Caco-2 (cell line): Measurements from ENCODE around the gene CRISPLD2. TPM values are rescaled to one million over a fixed set of nuclear protein-coding genes. Genes with fewer than 3 reads are reported as not detected.
"Not testable (repeated sequence)": the region's sequence is repeated elsewhere in the genome, so short reads cannot be mapped to it uniquely, and the experiment has no call there.

Source experiments
- BruUV-seq: library from RNA; stranded (reverse); fragments of 400-500 nt; replicated peaks from 2 replicates; lab custom pipeline; 2021; lab: Mats Ljungman, UMichigan
- CTCF ChIA-PET: fragments of 300-600 bp; sonication (Branson Sonifier 250); formaldehyde crosslinking; loops from one replicate; lab custom pipeline; 2022; ENCODE audit warnings: antibody characterized with exemption; lab: Charles Lee
- POLR2A ChIA-PET: fragments of 300-600 bp; sonication (Branson Sonifier 250); formaldehyde crosslinking; loops from one replicate; lab custom pipeline; 2022; ENCODE audit warnings: antibody characterized with exemption; lab: Charles Lee
- DNase-seq, 2 experiments: peaks; one replicate each; pipeline versions ENCODE4 v3.0.0 to v3.0.0-alpha.2; 2020 to 2022
- H3K27me3 ChIP-seq: replicated peaks from 2 replicates; pipeline ENCODE4 v1.6.0; 2011; ENCODE audit warnings: low read length; ENCODE audit not compliant: control insufficient read depth, insufficient read depth
- H3K36me3 ChIP-seq: 2 replicates; pipeline ENCODE4 v1.5.1; 2011; ENCODE audit warnings: low read length; ENCODE audit not compliant: control insufficient read depth, insufficient read depth
- H3K4me1 ChIP-seq: fragments of 250-450 bp; sonication (Bioruptor Pico); 2 replicates; pipeline ENCODE4 v1.5.1; 2020; ENCODE audit warnings: mild to moderate bottlenecking
- H3K4me3 ChIP-seq: 2 replicates; pipeline ENCODE4 v1.5.1; 2011; ENCODE audit warnings: low read depth, mild to moderate bottlenecking, control low read depth, low read length
- H3K9me3 ChIP-seq: fragments of 250-450 bp; sonication (Bioruptor Pico); 2 replicates; pipeline ENCODE4 v1.5.1; 2020; ENCODE audit warnings: mild to moderate bottlenecking, moderate library complexity
- H3K27ac Mint-ChIP-seq: one replicate; pipeline ENCODE4 v1.8.0; 2022; ENCODE audit warnings: mixed read lengths; ENCODE audit not compliant: unreplicated experiment
- H3K27me3 Mint-ChIP-seq: one replicate; pipeline ENCODE4 v1.8.0; 2022; ENCODE audit warnings: mixed read lengths; ENCODE audit not compliant: insufficient read depth, unreplicated experiment
- H3K36me3 Mint-ChIP-seq: one replicate; pipeline ENCODE4 v1.8.0; 2022; ENCODE audit warnings: mild to moderate bottlenecking, mixed read lengths; ENCODE audit not compliant: insufficient read depth, unreplicated experiment
- H3K4me1 Mint-ChIP-seq: one replicate; pipeline ENCODE4 v1.8.0; 2022; ENCODE audit warnings: low read depth, mixed read lengths; ENCODE audit not compliant: unreplicated experiment
- H3K4me3 Mint-ChIP-seq: one replicate; pipeline ENCODE4 v1.8.0; 2022; ENCODE audit warnings: mild to moderate bottlenecking, moderate library complexity, mixed read lengths; ENCODE audit not compliant: unreplicated experiment
- H3K9me3 Mint-ChIP-seq: one replicate; pipeline ENCODE4 v1.8.0; 2022; ENCODE audit warnings: mixed read lengths; ENCODE audit not compliant: unreplicated experiment
- intact Hi-C: fragments of 100-400 bp; cut with micrococcal nuclease; formaldehyde crosslinking; loops from one replicate; pipeline ENCODE4 v1.10.0; 2022; ENCODE audit not compliant: unreplicated experiment
- total RNA-seq: library from RNA; stranded (reverse); gene quantifications from 2 replicates; pipeline ENCODE4 v1.2.3, GENCODE V29; 2022
- TF ChIP-seq, protein P1 (sequence below), 2 experiments: fragments of 200-600 bp in 1 of 2; IDR thresholded peaks; 1 replicate in 1 of 2; 2 replicates in 1 of 2; pipeline versions ENCODE4 v1.5.1 to v1.8.0; 2011 to 2022; ENCODE audit warnings: antibody characterized with exemption in 1 of 2, control low read depth in 1 of 2, inconsistent platforms in 1 of 2, low read depth in 1 of 2, low read length in 1 of 2, mild to moderate bottlenecking in 1 of 2, moderate library complexity in 1 of 2; ENCODE audit not compliant: insufficient read depth in 1 of 2, severe bottlenecking in 1 of 2, unreplicated experiment in 1 of 2

Gene CRISPLD2
- total RNA-seq, 1 experiment from 2014 or later = 4.0 TPM

DNA sequence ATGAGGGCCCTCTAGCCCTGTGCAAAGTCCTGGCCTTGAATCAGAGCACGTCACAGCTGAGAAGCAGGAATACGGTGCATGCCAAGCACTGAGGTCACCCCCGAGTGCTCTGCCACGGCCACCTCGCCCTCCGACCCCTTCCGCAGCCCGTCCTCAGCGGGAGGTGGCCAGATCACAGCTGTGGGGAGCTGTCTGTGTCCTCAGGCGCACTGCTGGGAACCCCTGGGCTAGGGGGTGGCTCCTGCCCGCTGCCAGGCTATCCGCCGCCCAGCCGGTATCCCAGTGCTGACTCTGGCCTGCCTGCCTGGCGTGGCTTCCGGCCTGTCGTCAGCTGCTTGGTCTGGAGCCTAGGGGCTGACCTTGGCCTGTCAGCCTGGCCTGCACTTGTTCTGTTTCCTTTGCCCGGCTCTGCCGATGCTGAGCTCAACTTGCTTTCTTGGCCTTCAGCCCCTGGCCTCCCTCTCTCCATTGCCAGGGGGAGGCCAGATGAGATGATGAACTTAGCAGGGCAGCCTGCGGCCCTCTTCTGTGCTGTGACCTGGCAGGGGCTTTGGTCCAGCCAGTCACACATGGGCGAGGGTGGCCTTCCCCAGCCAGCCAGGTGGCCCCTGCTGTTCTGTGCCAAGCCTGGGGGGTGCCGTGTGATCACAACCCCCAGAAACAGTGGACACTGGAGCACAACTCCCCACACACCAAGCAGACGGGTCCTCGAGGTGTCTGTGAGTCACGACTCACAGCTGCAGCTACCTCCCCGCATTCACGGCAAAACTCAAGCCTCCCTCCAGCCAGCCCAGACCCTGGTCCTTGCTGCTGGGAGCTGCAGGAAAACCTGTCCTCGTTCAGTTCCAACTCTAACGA is 114.2 kb downstream of the CRISPLD2 start:
- H3K27ac Mint-ChIP-seq = no peak overlapping the region
- Histone ChIP-seq H3K4me3 (no peak overlapping the region), H3K36me3 (no peaks in the 10 kb centered on the region), H3K9me3 (no peaks in the 10 kb centered on the region; the same call in 1 of the 2 replicates), H3K4me1 (no peaks in the 10 kb centered on the region), H3K27me3 (no peaks in the 10 kb centered on the region)
- BruUV-seq = no TSS peak
- H3K36me3 Mint-ChIP-seq = no peaks in the 10 kb centered on the region
- no peaks in the 10 kb centered on the region for H3K9me3 Mint-ChIP-seq
- H3K4me3 Mint-ChIP-seq = no peak overlapping the region
- H3K4me1 Mint-ChIP-seq = no peaks in the 10 kb centered on the region
- intact Hi-C loops = no loop called here
- TF ChIP-seq, protein P1, sequence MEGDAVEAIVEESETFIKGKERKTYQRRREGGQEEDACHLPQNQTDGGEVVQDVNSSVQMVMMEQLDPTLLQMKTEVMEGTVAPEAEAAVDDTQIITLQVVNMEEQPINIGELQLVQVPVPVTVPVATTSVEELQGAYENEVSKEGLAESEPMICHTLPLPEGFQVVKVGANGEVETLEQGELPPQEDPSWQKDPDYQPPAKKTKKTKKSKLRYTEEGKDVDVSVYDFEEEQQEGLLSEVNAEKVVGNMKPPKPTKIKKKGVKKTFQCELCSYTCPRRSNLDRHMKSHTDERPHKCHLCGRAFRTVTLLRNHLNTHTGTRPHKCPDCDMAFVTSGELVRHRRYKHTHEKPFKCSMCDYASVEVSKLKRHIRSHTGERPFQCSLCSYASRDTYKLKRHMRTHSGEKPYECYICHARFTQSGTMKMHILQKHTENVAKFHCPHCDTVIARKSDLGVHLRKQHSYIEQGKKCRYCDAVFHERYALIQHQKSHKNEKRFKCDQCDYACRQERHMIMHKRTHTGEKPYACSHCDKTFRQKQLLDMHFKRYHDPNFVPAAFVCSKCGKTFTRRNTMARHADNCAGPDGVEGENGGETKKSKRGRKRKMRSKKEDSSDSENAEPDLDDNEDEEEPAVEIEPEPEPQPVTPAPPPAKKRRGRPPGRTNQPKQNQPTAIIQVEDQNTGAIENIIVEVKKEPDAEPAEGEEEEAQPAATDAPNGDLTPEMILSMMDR (IDR thresholded peaks at IDR 0.05; ENCODE audit: insufficient read depth in 1 of 2, low read depth in 1 of 2, low read length in 1 of 2, severe bottlenecking in 1 of 2, unreplicated experiment in 1 of 2) = no peak
- POLR2A ChIA-PET = no interaction called here
- no peaks in the 10 kb centered on the region for H3K27me3 Mint-ChIP-seq
- CTCF ChIA-PET = interaction anchor here (0.6 kb wide), 1 partner anchor 623 kb away, joined by 6 read pairs; no protein-coding TSS in a partner anchor
- DNase-seq = no peak

DNA sequence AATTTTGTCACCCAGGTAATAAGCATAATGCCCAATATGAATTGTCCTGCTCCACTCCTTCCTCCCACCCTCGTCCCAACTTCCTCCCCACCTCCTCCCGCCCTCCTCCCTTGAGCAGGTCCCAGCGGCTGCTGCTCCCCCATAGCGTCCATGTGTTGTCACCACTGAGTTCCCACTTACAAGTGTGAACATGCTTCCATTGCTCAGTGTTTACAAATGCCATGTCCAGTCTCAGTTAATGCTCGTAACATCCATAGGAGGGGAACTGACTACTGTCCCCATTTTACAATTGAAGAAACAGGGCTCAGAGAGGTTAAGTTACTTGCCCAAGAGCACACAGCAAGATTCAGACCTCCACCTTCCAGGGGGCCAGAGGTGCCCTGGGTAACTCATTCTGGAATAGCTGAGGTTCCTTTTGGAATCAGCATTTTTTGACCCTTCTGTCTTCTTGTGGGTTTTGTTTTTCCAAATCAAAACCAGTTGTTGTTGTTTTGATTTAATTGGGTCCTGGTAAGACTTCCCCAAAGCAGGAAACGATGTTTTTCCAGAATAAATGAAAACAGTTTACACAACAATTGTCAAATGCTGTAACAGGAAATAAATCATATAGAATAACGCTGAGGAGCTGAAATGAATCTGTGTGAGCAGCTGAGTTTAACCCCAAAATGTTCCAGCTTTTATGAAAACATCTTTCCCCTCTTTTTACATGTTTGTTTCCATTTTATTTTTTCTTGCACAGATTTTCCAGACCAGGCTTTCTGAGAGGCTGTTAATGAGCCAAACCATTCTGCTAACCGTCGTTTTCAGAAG is 117.6 kb downstream of the CRISPLD2 start:
- H3K27ac Mint-ChIP-seq = no peak overlapping the region
- no TSS peak for BruUV-seq
- no peak overlapping the region for H3K4me3 Mint-ChIP-seq
- POLR2A ChIA-PET = no interaction called here
- no peaks in the 10 kb centered on the region for H3K36me3 ChIP-seq
- TF ChIP-seq, protein P1 (IDR thresholded peaks at IDR 0.05; ENCODE audit: insufficient read depth in 1 of 2, low read depth in 1 of 2, low read length in 1 of 2, severe bottlenecking in 1 of 2, unreplicated experiment in 1 of 2) = no peak
- no peaks in the 10 kb centered on the region for H3K27me3 Mint-ChIP-seq
- DNase-seq = no peak
- H3K27me3 ChIP-seq = no peaks in the 10 kb centered on the region
- H3K4me1 ChIP-seq = no peaks in the 10 kb centered on the region
- H3K9me3 ChIP-seq = no peaks in the 10 kb centered on the region
- CTCF ChIA-PET = no interaction called here
- H3K36me3 Mint-ChIP-seq = no peaks in the 10 kb centered on the region
- intact Hi-C loops = no loop called here
- H3K9me3 Mint-ChIP-seq = no peaks in the 10 kb centered on the region
- H3K4me1 Mint-ChIP-seq = no peaks in the 10 kb centered on the region
- no peak overlapping the region for H3K4me3 ChIP-seq

DNA sequence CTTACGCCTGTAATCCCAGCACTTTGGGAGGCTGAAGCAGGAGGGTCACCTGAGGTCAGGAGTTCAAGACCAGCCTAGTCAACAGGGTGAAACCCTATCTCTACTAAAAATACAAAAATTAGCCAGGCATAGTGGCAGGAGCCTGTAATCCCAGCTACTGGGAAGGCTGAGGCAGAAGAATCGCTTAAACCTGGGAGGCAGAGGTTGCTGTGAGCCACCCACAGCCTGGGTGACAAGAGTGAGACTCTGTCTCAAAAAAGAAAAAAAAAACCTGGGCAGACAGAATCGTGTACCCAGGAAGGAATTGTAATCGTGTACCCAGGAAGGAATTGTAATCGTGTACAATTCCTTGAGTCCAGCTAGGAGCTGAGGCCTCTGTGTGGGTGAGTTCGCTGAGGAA is 118.8 kb downstream of the CRISPLD2 start:
- CTCF ChIA-PET, DNase-seq, H3K4me1 ChIP-seq, intact Hi-C loops, H3K27me3 ChIP-seq, H3K36me3 Mint-ChIP-seq, H3K27ac Mint-ChIP-seq, H3K9me3 Mint-ChIP-seq, H3K36me3 ChIP-seq, H3K9me3 ChIP-seq, H3K4me3 Mint-ChIP-seq, POLR2A ChIA-PET, H3K27me3 Mint-ChIP-seq, BruUV-seq, H3K4me1 Mint-ChIP-seq, H3K4me3 ChIP-seq: not testable (repeated sequence)
